NCI-H510A (cell line): ENCODE results near the gene INPP5F.
A peak's percentile ranks its signal among the peaks of the same experiment; 100 is the strongest.
"Not testable (repeated sequence)": the region's sequence is repeated elsewhere in the genome, so short reads cannot be mapped to it uniquely, and the experiment has no call there.

ENCODE experiments used
- DNase-seq: peaks from one replicate; lab custom pipeline; 2025; lab: John Stamatoyannopoulos, UW

INPP5F gene

GRCh38 chr10:119777686-119778085 is 51.8 kb downstream of the INPP5F start:
- DNase-seq: no peak

DNA sequence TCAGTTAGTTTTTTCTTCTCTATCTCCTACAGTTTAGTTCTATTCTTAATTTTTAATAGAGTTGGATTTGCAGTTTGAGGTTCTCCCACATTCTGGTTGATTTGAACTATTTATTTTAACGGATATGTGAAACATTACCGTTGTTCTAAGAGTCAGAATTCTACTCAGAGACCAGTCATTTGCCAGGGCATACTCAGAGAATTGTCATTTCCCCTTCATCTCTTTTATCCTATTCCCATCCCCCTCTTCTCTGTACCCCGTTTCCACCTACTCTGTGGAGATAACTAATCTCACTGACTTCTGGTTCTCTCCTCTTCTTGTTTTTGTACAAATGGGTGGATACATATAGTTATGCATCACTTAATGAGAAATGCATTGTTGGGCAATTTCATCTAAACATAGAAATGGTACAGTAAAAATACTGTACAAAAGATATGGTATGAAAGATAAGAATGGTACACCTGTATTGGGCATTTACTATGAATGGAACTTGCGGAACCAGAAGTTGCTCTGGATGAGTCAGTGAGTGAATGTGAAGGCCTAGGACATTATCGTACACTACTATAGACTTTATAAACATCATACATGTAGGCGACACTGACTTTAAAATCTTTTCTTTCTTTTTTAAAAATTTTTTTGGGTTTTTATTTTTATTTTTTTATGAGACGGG is 53.1 kb downstream of the INPP5F start:
- DNase-seq: no peak

DNA sequence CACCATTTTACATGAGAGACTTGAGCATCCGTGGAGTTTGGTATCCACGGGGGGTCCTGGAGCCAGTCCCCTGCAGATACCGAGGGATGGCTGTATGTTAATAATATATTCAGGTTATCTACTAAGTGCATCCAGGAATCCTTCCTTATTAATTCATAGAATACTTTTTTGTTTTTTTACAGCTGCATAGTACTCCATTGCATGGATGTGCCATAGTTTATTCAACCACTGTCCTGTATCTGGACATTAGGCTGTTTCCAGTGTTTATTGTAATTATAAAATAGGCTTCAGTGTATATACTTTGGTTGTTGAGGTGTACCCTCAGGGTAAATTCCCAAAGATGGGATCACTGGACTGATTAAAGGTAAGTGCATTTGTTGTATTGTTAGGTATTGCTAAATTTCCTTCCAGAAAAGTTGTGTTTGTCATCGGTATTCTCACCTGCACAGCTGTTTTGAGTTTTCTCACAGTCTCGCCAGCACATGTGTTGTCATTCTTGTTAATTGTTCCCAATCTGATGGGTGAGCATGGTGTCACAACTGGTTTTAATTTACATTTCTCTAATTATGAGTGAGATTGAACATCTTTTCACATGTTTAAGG is 55.1 kb downstream of the INPP5F start:
- no peak for DNase-seq

GRCh38 chr10:119781498-119781897 is 55.6 kb downstream of the INPP5F start:
- DNase-seq: no peak

DNA sequence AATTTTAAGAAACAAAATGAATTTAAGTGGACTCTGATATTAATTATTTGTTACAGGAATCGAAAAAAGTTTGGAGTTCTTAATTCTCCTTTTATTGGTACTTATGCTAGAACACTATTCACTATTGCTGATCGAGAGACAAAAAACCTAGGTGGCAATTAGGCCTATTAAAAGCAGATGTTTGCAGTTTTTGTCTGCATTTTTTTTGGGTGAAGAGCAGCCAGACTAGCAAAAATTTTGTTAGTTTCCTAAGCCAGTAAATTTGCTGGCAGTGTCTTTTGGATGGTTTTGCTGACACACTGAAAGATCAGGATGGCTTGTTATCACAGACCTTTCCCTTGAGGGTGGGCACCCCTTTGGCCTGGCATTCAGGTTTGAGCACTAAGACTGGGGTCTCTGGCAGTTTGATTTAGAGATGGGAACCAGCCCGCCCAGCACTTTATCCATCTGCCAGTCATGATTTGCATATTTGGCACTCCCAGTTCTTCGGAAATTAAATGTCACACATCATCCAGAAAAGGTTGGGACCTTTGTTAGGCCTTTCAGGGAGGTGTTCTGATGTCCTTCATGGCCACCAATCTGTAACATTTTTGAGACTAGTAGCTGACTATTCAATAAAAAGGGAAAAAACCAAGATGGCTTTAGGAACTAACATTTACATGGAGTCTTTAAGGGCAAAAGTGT is 57.3 kb downstream of the INPP5F start:
- DNase-seq: no peak

- no peak for DNase-seq
Measured at GRCh38 chr10:119783665-119784027, 57.8 kb downstream of the INPP5F start.

GRCh38 chr10:119784340-119785067 is 58.7 kb downstream of the INPP5F start:
- peak; percentile 4 for DNase-seq

- no peak for DNase-seq
Measured at GRCh38 chr10:119786117-119786769, 60.4 kb downstream of the INPP5F start.

- not testable (repeated sequence) for DNase-seq
Measured at GRCh38 chr10:119795101-119795500, 69.3 kb downstream of the INPP5F start.

DNA sequence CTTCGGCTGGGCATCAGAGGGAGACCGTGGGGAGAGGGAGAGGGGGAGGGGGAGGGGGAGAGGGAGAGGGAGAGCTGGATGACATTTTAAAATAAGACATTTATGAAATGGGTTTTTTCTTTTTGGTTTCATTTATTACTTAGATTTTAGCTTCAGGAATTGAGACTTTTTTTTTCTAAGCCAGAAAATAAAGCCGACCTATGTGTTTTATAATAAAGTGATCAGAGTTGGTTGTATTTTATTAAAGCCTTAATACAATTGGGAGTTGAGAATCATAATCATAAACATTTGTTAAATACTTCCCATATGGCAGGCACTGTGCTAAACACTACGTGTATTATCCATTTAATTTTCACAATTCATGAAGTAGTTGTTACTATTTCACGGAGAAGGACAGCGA is 70.2 kb downstream of the INPP5F start:
- no peak for DNase-seq

- DNase-seq: no peak
Measured at GRCh38 chr10:119801176-119801575, 75.3 kb downstream of the INPP5F start.

DNA sequence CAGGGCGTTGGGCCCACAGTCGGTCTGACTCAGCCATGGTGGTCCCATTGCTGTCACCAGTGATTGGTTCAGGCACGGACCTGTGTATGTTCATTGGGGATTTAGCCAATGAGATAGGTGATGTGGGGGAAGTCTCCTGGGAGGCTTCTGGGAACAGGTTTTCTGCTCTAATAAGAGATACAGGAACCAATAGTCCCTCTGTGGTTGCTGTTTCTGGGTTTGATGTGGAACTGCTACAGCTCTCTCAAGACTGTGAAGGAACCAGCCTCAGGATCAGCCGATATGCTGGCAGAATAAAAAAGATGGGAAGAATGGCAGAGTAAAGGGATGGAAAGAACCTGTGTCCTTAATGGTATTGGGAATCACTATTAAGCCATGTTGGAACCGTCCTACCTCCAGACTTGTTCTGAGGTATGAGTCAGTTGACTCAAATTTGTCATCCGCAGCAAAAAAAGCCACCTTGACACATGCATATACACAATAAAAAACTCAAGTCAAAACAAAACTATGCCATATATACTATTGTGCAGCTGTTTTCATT is 76.2 kb downstream of the INPP5F start:
- DNase-seq: no peak

DNA sequence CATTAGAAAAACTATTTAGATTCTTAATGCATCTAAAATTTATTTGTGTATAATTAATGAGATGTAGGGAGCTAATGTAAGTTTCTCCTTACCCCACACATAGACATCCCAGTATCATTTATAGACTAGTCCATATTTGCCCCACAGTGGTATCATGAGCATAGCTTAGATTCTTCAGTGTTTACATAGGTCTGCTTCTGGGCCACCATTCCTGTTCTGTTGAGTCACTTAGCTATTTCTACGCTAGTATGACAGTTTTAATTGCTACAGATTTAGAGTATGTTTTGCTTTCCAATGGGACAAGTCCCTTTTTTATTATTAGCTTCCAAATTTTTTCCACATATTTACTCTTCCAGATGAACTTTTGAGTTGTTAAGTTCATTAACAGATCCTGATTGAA is 77.4 kb downstream of the INPP5F start:
- no peak for DNase-seq

GRCh38 chr10:119805702-119806230 is 79.9 kb downstream of the INPP5F start:
- DNase-seq: no peak

DNA sequence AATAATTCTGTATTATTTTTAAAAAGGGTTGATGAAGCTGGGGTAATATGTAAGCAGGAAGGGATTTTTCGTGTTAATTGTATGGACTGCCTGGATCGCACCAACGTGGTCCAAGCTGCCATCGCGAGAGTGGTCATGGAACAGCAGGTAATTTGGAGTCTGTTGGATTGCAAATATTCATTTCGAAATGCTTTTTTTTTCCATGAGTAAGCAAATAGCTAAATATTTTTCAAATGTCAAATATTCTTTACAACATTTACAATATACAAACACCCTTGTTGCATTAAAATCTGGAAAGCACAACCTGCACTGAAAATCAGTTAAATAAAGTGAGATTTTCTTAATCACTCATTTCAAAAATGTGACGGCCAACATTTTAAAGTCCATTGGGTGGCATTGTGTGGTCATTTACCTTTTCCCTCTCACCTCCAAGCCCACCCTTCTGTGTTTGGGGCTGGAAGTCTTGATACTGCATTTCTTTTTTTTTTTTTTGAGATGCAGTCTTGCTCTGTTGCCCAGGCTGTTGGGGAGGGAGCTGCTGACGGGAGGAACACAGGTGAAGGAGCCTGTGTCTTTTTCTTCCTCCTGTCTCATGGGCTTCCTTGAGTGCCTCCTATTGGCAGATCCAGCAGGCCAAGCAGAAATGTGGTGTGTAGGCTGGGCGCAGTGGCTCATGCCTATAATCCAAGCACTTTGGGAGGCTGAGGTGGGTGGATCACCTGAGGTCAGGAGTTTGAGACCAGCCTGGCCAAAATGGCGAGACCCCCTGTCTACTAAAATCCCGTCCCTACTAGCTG is 80.7 kb downstream of the INPP5F start:
- DNase-seq: no peak

DNA sequence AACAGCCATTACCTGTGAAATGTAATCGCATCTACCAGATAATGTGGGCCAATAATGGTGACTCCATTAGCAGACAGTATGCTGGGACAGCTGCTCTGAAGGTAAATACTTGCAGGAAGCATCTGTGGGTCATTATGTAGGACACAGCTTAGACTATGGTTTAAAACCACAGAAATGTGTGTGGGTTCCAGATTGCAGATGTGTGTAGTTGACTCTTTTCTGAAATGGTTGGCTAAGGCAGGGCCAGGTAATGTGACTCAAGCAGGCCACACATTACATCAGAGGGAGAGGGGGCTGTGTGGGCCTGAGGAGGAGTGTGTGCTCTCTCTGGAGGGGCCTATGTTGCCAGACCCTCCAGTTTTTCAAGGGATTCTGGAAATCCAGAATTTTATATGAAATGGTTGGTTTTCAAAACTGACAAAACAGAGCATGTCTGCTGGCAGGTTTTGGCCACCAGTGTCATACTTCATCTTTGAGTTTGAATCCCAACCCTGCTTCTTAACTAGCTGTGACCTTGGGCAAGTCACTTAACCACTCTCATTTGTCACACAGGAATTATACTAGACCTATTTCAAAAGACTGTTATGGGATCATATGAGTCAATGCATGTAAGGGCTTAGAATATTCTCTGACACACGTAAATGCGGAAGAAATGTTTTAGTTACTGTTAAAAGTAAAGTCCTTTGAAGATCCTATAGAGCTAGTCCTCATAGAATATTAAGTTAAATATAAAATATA is 82.3 kb downstream of the INPP5F start:
- no peak for DNase-seq

DNA sequence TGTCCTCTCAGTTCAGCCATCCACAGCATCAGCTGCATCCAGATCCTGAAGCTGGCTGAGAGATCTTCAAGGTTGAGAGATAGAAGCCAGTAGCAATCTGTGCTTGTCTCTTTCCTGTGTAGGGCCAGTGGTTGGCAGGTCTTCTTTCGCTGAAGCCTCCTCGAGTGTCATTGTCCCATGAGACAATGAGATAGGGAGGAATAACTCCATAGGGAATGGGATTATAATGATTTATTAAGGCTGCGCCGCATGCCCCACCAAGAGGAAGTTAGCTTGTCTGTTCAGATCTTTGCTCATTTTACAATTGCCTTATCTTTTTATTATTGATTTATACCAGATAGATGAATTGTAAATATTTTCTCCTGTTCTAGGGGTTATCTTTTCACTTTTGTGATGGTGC is 85.3 kb downstream of the INPP5F start:
- no peak for DNase-seq

GRCh38 chr10:119812684-119813083 is 86.8 kb downstream of the INPP5F start:
- no peak for DNase-seq

DNA sequence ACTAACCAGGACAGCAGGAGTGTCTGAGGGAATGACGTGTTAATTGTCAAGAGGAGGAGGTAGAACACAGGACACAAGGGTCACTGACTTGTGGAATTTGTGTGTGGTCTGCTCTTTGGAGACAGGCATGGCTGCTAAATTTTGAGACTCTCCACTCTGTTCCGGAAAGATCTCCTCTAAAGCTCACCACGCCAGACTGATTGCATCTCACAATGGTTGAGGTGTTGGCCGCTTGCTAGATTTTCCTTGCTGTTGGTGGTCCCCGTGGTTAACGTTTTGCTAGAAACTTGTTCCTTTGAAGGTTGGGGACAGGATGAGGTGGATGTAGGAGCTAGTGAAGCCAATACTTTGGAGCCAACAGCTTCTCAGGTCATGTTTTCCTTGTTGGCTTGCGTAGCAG is 89.8 kb downstream of the INPP5F start:
- no peak for DNase-seq
